DOHH2 (cell line): ENCODE measurements around the gene DNAH3.

ENCODE experiments used
- H3F3A ChIP-seq: fragments of 200-600 bp; sonication (generic), shearing (Covaris generic); 2 replicates; pipeline ENCODE4 v1.6.0; 2016; ENCODE audit warnings: antibody characterized with exemption, mild to moderate bottlenecking; ENCODE audit not compliant: control insufficient read depth, insufficient read depth
- H3K27ac ChIP-seq: fragments of 200-600 bp; sonication (generic); 2 replicates; pipeline ENCODE4 v1.5.1; 2014; ENCODE audit warnings: low read depth, mild to moderate bottlenecking, low read length, moderate library complexity
- H3K27me3 ChIP-seq: fragments of 200-600 bp; sonication (generic); 2 replicates; pipeline ENCODE4 v1.6.1; 2014; ENCODE audit warnings: mild to moderate bottlenecking, low read length, mixed read lengths; ENCODE audit not compliant: control insufficient read depth
- H3K36me3 ChIP-seq: fragments of 200-600 bp; sonication (generic); 2 replicates; pipeline ENCODE4 v1.6.1; 2014; ENCODE audit warnings: mild to moderate bottlenecking, low read length, moderate library complexity, mixed read lengths; ENCODE audit not compliant: control insufficient read depth
- H3K4me1 ChIP-seq: fragments of 200-600 bp; sonication (generic); 2 replicates; pipeline ENCODE4 v1.6.1; 2014; ENCODE audit warnings: mild to moderate bottlenecking, low read length, mixed read lengths; ENCODE audit not compliant: control insufficient read depth
- H3K4me2 ChIP-seq: fragments of 200-600 bp; sonication (generic); 2 replicates; pipeline ENCODE4 v1.6.0; 2014; ENCODE audit warnings: mild to moderate bottlenecking, low read length, moderate library complexity
- H3K4me3 ChIP-seq: fragments of 200-600 bp; sonication (generic); 2 replicates; pipeline ENCODE4 v1.5.1; 2014; ENCODE audit warnings: mild to moderate bottlenecking, low read length, mixed read lengths
- H3K79me2 ChIP-seq: fragments of 200-600 bp; sonication (generic); 2 replicates; pipeline ENCODE4 v1.6.1; 2014; ENCODE audit warnings: mild to moderate bottlenecking, low read length, mixed read lengths; ENCODE audit not compliant: control insufficient read depth
- H3K9me2 ChIP-seq: fragments of 200-600 bp; sonication (generic); replicated peaks from 2 replicates; pipeline ENCODE4 v1.6.1; 2014; ENCODE audit warnings: mild to moderate bottlenecking, low read length, mixed read lengths; ENCODE audit not compliant: control insufficient read depth
- H3K9me3 ChIP-seq: fragments of 200-600 bp; sonication (generic); 2 replicates; pipeline ENCODE4 v1.6.1; 2014; ENCODE audit warnings: antibody characterized with exemption, low read length, mixed read lengths; ENCODE audit not compliant: control insufficient read depth, insufficient read depth
- H4K20me1 ChIP-seq: fragments of 200-600 bp; sonication (generic); 2 replicates; pipeline ENCODE4 v1.6.0; 2014; ENCODE audit warnings: low read depth, mild to moderate bottlenecking, antibody characterized with exemption, low read length, moderate library complexity; ENCODE audit not compliant: control insufficient read depth, insufficient read depth
- EZH2phosphoT487 ChIP-seq: fragments of 200-600 bp; sonication (generic); IDR thresholded peaks from 2 replicates; pipeline ENCODE4 v1.6.1; 2017; ENCODE audit warnings: borderline replicate concordance, mild to moderate bottlenecking, antibody characterized with exemption, low read length, moderate library complexity, mixed read lengths
- TF ChIP-seq, protein P1 (sequence below): fragments of 200-600 bp; sonication (generic); IDR thresholded peaks from one replicate; pipeline ENCODE4 v1.5.1; 2014; ENCODE audit warnings: antibody characterized with exemption, mild to moderate bottlenecking, low read depth, low read length; ENCODE audit not compliant: poor library complexity, severe bottlenecking

DNAH3 gene

GRCh38 chr16:21167360-21167759, 16.7 kb upstream of the DNAH3 start:
- Histone ChIP-seq H3K4me3 (no peak overlapping the region), H4K20me1 (no peaks in the 10 kb centered on the region), H3K4me2 (no peak overlapping the region), H3K36me3 (peaks cover 73% of the 10 kb centered on the region), H3K4me1 (no peaks in the 10 kb centered on the region), H3F3A (no peaks in the 10 kb centered on the region), H3K27ac (no peak overlapping the region), H3K9me3 (no peaks in the 10 kb centered on the region), H3K9me2 (no peaks in the 10 kb centered on the region), H3K79me2 (peaks cover 13% of the 10 kb centered on the region), H3K27me3 (no peaks in the 10 kb centered on the region)
- TF ChIP-seq EZH2phosphoT487: no peak
- TF ChIP-seq, protein P1, sequence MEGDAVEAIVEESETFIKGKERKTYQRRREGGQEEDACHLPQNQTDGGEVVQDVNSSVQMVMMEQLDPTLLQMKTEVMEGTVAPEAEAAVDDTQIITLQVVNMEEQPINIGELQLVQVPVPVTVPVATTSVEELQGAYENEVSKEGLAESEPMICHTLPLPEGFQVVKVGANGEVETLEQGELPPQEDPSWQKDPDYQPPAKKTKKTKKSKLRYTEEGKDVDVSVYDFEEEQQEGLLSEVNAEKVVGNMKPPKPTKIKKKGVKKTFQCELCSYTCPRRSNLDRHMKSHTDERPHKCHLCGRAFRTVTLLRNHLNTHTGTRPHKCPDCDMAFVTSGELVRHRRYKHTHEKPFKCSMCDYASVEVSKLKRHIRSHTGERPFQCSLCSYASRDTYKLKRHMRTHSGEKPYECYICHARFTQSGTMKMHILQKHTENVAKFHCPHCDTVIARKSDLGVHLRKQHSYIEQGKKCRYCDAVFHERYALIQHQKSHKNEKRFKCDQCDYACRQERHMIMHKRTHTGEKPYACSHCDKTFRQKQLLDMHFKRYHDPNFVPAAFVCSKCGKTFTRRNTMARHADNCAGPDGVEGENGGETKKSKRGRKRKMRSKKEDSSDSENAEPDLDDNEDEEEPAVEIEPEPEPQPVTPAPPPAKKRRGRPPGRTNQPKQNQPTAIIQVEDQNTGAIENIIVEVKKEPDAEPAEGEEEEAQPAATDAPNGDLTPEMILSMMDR: no peak

- Histone ChIP-seq H3K9me2 (no peaks in the 10 kb centered on the region), H3K4me1 (peaks cover 2% of the 10 kb centered on the region), H3K4me3 (no peak overlapping the region), H3K79me2 (peaks cover 18% of the 10 kb centered on the region), H4K20me1 (no peaks in the 10 kb centered on the region), H3F3A (no peaks in the 10 kb centered on the region), H3K36me3 (peaks cover 74% of the 10 kb centered on the region), H3K27me3 (no peaks in the 10 kb centered on the region), H3K27ac (no peak overlapping the region), H3K9me3 (no peaks in the 10 kb centered on the region), H3K4me2 (no peak overlapping the region)
- no peak for TF ChIP-seq EZH2phosphoT487
- TF ChIP-seq, protein P1: no peak
These were observed 15.9 kb upstream of the DNAH3 start for GRCh38 chr16:21166561-21166961.

GRCh38 chr16:21164521-21165168, 14.0 kb upstream of the DNAH3 start:
- Histone ChIP-seq H3K79me2 (peaks cover 37% of the 10 kb centered on the region), H3K36me3 (peaks cover 68% of the 10 kb centered on the region), H3K9me3 (no peaks in the 10 kb centered on the region), H3K27me3 (no peaks in the 10 kb centered on the region), H3K27ac (no peak overlapping the region), H3K4me2 (no peak overlapping the region), H3K9me2 (no peaks in the 10 kb centered on the region), H3K4me1 (peaks cover 18% of the 10 kb centered on the region), H4K20me1 (no peaks in the 10 kb centered on the region), H3K4me3 (no peak overlapping the region), H3F3A (no peaks in the 10 kb centered on the region)
- no peak for TF ChIP-seq EZH2phosphoT487
- TF ChIP-seq, protein P1: no peak
